Measurements from ENCODE around the gene TMEM63C. TPM values are rescaled to one million over a fixed set of nuclear protein-coding genes. Genes with fewer than 3 reads are reported as not detected.
A peak's percentile ranks its signal among the peaks of the same experiment; 100 is the strongest.

Gene TMEM63C
- total and polyA plus RNA-seq, 2 experiments from 2014 or later: 0.36 to 1.1 TPM

DNA sequence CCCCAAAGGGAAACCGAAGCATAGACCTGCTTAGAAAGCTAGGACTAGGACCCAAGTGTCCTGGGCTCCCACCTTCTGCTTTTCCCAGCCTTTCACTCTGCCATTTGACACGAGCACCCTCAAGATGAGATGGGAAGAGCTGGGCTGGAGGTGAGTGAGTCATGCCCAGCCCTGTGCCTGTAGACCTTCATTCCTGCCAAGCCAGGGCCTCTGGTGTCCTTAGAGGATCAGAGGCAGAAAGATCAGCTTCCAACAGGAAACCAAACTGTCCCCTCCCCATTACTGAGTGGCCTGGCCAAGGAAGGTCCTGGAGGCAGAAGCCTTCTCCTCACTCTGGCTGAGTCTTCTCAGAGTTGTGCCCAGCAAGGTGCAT, 3.5 kb downstream of the TMEM63C start:
- DNase-seq (ENCODE audit: low read depth in 1 of 2, low spot score in 1 of 2): no peak
- Histone ChIP-seq H3K4me1 (ENCODE audit: low read depth) (peaks cover 7% of the 10 kb centered on the region), H3K27me3 (peaks cover 11% of the 10 kb centered on the region), H3K4me3 (no peak overlapping the region), H3K36me3 (no peaks in the 10 kb centered on the region), H3K9me3 (ENCODE audit: low read depth) (no peaks in the 10 kb centered on the region), H3K27ac (no peak overlapping the region)
- TF ChIP-seq, protein P1, sequence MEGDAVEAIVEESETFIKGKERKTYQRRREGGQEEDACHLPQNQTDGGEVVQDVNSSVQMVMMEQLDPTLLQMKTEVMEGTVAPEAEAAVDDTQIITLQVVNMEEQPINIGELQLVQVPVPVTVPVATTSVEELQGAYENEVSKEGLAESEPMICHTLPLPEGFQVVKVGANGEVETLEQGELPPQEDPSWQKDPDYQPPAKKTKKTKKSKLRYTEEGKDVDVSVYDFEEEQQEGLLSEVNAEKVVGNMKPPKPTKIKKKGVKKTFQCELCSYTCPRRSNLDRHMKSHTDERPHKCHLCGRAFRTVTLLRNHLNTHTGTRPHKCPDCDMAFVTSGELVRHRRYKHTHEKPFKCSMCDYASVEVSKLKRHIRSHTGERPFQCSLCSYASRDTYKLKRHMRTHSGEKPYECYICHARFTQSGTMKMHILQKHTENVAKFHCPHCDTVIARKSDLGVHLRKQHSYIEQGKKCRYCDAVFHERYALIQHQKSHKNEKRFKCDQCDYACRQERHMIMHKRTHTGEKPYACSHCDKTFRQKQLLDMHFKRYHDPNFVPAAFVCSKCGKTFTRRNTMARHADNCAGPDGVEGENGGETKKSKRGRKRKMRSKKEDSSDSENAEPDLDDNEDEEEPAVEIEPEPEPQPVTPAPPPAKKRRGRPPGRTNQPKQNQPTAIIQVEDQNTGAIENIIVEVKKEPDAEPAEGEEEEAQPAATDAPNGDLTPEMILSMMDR (IDR thresholded peaks at IDR 0.05; ENCODE audit: low read depth, low read length): no peak

DNA sequence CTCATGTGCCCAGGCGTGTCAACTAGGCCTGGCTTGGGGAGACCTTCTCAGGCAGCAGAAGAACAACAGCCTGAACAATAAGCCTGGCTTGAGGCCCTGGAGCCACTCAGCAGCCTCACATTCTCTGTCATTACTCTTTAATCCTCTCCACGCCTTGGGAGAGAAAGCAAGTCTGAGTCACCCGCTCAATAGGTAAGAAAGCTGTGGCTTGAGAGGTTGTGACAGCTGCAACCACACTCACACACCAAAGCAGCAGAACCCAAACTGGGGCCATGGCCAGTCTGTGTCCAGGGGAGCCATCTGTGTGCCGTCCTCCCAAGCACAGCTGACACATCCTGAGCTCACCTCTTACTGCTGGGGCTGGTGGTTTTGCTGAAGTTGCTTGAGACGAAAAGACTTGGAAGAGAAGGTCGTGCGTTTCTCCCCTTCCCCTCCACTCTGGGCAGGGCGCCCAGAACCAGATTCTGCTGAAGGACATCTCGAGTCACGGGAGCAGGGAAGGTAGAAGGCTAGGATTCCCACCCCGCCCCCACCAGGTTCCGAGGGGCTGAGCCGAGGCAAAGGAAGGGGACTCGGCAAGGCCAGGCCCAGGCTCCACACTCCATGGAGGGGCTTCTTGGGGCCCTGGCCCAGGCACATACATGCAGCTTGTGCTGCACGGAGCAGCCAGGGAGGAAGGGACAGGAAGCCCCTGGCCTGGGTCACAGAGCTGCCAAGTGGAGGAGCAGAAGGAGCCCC, 5.5 kb downstream of the TMEM63C start:
- TF ChIP-seq, protein P1 (IDR thresholded peaks at IDR 0.05; ENCODE audit: low read depth, low read length): no peak
- Histone ChIP-seq H3K27me3 (peaks cover 13% of the 10 kb centered on the region), H3K4me3 (no peak overlapping the region), H3K4me1 (ENCODE audit: low read depth) (peaks cover 7% of the 10 kb centered on the region), H3K9me3 (ENCODE audit: low read depth) (no peaks in the 10 kb centered on the region), H3K36me3 (no peaks in the 10 kb centered on the region), H3K27ac (no peak overlapping the region)
- DNase-seq (ENCODE audit: low read depth in 1 of 2, low spot score in 1 of 2): peak; percentile 22 to 23

DNA sequence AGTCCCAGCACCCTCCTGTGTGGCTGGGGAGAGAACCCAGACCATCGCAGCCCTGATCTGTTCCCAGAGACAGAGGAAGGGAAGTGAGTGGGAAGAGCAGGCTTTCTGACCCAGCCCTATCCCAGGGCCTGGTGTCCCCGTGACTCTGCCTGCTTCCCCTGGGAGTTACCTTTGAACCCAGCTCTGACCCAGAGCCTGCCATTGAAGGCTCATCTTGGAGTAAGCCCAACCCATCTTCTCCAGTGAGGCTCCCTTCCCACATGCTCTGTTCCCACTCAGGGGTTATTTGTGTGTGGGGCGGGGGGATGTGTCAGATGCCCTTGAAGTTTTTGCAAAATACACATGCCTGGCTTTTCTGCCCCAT, 6.0 kb downstream of the TMEM63C start:
- no peak for DNase-seq (ENCODE audit: low read depth in 1 of 2, low spot score in 1 of 2)
- Histone ChIP-seq H3K4me3 (no peak overlapping the region), H3K36me3 (no peaks in the 10 kb centered on the region), H3K27me3 (peaks cover 10% of the 10 kb centered on the region), H3K9me3 (ENCODE audit: low read depth) (no peaks in the 10 kb centered on the region), H3K27ac (no peak overlapping the region), H3K4me1 (ENCODE audit: low read depth) (peaks cover 7% of the 10 kb centered on the region)
- TF ChIP-seq, protein P1 (IDR thresholded peaks at IDR 0.05; ENCODE audit: low read depth, low read length): no peak

DNA sequence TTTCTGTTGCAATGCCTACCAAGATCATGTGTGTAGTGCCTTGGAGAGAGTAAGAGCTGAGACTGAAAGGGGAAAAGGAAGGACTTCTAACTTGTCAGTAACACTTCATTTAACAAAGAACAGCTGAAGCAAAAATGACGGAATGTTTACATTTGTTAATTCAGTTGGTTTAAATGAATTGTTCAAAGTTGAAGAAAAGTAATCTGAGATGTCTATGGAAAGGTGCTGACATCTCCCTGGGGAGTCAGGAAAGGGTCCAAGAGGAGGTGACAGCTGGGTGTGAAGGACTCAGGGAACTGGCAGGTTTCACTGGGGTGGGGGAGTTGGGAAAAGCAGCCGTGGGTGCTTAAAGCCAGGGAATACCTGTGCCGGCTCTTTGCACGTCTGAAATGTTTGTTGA, 7.9 kb downstream of the TMEM63C start:
- peaks cover 7% of the 10 kb centered on the region for H3K4me1 ChIP-seq (ENCODE audit: low read depth)
- peaks cover 4% of the 10 kb centered on the region for H3K27me3 ChIP-seq
- no peaks in the 10 kb centered on the region for H3K9me3 ChIP-seq (ENCODE audit: low read depth)
- no peaks in the 10 kb centered on the region for H3K36me3 ChIP-seq
- no peak for DNase-seq (ENCODE audit: low read depth in 1 of 2, low spot score in 1 of 2)
- no peak overlapping the region for H3K4me3 ChIP-seq
- TF ChIP-seq, protein P1 (IDR thresholded peaks at IDR 0.05; ENCODE audit: low read depth, low read length): no peak
- no peak overlapping the region for H3K27ac ChIP-seq

DNA sequence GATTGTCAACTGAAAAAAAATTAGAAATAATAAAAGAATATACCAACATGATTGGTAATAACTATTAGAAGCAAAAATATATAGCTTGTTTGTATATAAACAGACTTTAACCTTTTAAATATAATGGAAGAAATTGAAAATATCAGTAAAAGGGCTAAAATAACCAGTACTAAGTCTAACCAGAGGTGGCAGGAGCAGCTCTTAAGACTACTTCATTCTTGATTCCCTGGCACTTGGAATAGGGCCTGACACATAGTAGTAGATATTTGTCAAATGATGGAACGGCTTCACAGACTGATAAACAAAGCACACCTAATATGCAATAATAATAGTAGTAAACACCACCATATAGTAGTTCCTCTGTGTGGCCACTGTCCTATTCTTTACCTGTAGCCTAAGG, 9.4 kb downstream of the TMEM63C start:
- no peaks in the 10 kb centered on the region for H3K9me3 ChIP-seq (ENCODE audit: low read depth)
- H3K4me1 ChIP-seq (ENCODE audit: low read depth): peaks cover 7% of the 10 kb centered on the region
- peaks cover 4% of the 10 kb centered on the region for H3K27me3 ChIP-seq
- no peaks in the 10 kb centered on the region for H3K36me3 ChIP-seq
- H3K27ac ChIP-seq: no peak overlapping the region
- no peak overlapping the region for H3K4me3 ChIP-seq
- DNase-seq (ENCODE audit: low read depth in 1 of 2, low spot score in 1 of 2): no peak
- TF ChIP-seq, protein P1 (IDR thresholded peaks at IDR 0.05; ENCODE audit: low read depth, low read length): no peak
